Measurements from ENCODE around the gene FOXK2. TPM values are rescaled to one million over a fixed set of nuclear protein-coding genes. Genes with fewer than 3 reads are reported as not detected.

Gene FOXK2
- total and polyA plus RNA-seq, 2 of the 8 experiments (the other 6 are each of a cell fraction or from before 2014, with no cell fraction given) = 34.7 to 64.9 TPM

- Histone ChIP-seq H3K27ac (ENCODE audit: low read depth, low read length) (no peak overlapping the region), H4K91ac (replicated peaks; ENCODE audit: insufficient read length, low read length) (no peak overlapping the region), H2BK15ac (ENCODE audit: low read length) (no peak overlapping the region), H3K9ac (replicated peaks in 1 of 4; ENCODE audit: extremely low read depth in 1 of 4, low read depth in 3 of 4, low read length in 3 of 4) (no peak overlapping the region), H3K36me3 (ENCODE audit: control insufficient read depth in 2 of 4, insufficient read depth in 4 of 4, low read length in 3 of 4) (peaks cover 8 to 42% (median 23%) of the 10 kb centered on the region in 4 experiments; a peak in 7 of 8 replicates), H3K79me1 (ENCODE audit: low read depth, low read length) (peaks cover 16% of the 10 kb centered on the region), H2BK5ac (ENCODE audit: low read depth, low read length) (no peak overlapping the region), H3K14ac (ENCODE audit: insufficient read length) (no peak overlapping the region), H2AK5ac (ENCODE audit: low read depth, low read length) (no peak overlapping the region), H4K20me1 (replicated peaks in 1 of 2; ENCODE audit: control insufficient read depth in 1 of 2, insufficient read depth in 2 of 2, low read length in 2 of 2) (peaks cover 6 to 26% of the 10 kb centered on the region in 2 experiments), H4K5ac (ENCODE audit: insufficient read length, low read depth, low read length) (no peak overlapping the region), H2BK20ac (ENCODE audit: low read length) (no peak overlapping the region), H3K4me1 (replicated peaks in 1 of 4; ENCODE audit: control insufficient read depth in 3 of 4, insufficient read depth in 4 of 4, low read length in 3 of 4) (peaks cover 0 to 9% (median 5%) of the 10 kb centered on the region in 4 experiments; a peak in 5 of 7 replicates), H3K4me2 (ENCODE audit: insufficient read depth in 1 of 2, low read depth in 2 of 2, low read length in 2 of 2) (no peak overlapping the region), H2AFZ (ENCODE audit: low read length) (no peak overlapping the region), H3K18ac (ENCODE audit: extremely low read depth, low read length) (no peak overlapping the region), H3K79me2 (ENCODE audit: control insufficient read depth in 1 of 2, insufficient read depth in 2 of 2, low read length in 2 of 2) (peaks cover 0 to 5% of the 10 kb centered on the region in 2 experiments; a peak in 1 of 4 replicates), H3K4ac (replicated peaks; ENCODE audit: insufficient read length, low read depth, low read length) (no peak overlapping the region), H2BK120ac (replicated peaks; ENCODE audit: low read depth, low read length) (no peak overlapping the region), H3K56ac (replicated peaks; ENCODE audit: insufficient read length, low read depth, low read length) (no peak overlapping the region), H3K4me3 (ENCODE audit: extremely low read depth in 1 of 4, insufficient read depth in 2 of 4, low read depth in 3 of 4, low read length in 4 of 4) (no peak overlapping the region), H2BK12ac (ENCODE audit: low read depth, low read length) (no peak overlapping the region), H3K23me2 (ENCODE audit: low read depth, low read length) (0 out of 2 replicates have a peak, but pooled peaks cover 3% of the 10 kb centered on the region), H4K8ac (ENCODE audit: extremely low read depth, insufficient read depth, low read length) (no peak overlapping the region), H3K9me3 (ENCODE audit: insufficient read depth in 2 of 2, low read depth in 1 of 2, low read length in 1 of 2) (no peaks in the 10 kb centered on the region), H3K27me3 (replicated peaks in 1 of 4; ENCODE audit: control insufficient read depth in 3 of 4, extremely low read depth in 1 of 4, insufficient read depth in 3 of 4, low read length in 3 of 4) (no peaks in the 10 kb centered on the region), H3K23ac (ENCODE audit: insufficient read length) (no peak overlapping the region)
- DNase-seq (ENCODE audit: low read depth in 1 of 2, low spot score in 2 of 2) (no peak), FAIRE-seq (no peak)
- ChIA-PET POLR2A (ENCODE audit: partially characterized antibody) (interaction anchor here (0.7 to 1.4 kb wide), 2 partner anchors 10 to 34 kb away, joined by 3 to 6 read pairs; no protein-coding TSS in a partner anchor), CTCF (ENCODE audit: partially characterized antibody) (interaction anchor here (1.0 kb wide), 1 partner anchor 364 kb away, joined by 3 read pairs; no protein-coding TSS in a partner anchor)
- 95% methylated on average over 11 of the region's 11 CpGs; no CpG with 5 or more reads in 1 of the 2 experiments for WGBS, 2 experiments (ENCODE audit: extremely low coverage in 1 of 2, insufficient coverage in 1 of 2, insufficient read length in 1 of 2, insufficient replicate concordance in 2 of 2, low coverage in 1 of 2, low lambda C conversion rate in 2 of 2, missing lambda C conversion rate in 1 of 2)
- no peak for TF ChIP-seq TBP (IDR thresholded peaks at IDR 0.05; ENCODE audit: low read depth, low read length)
- TF ChIP-seq ATF2 (IDR thresholded peaks at IDR 0.05; ENCODE audit: low read length) = no peak
- no peak for TF ChIP-seq SAP30 (IDR thresholded peaks at IDR 0.05; ENCODE audit: insufficient read depth, insufficient replicate concordance, low read length)
- TF ChIP-seq CBX8 (IDR thresholded peaks at IDR 0.05; ENCODE audit: borderline replicate concordance, low read depth, low read length) = no peak
- TF ChIP-seq KDM4A (IDR thresholded peaks at IDR 0.05; ENCODE audit: low read depth, low read length, severe bottlenecking) = no peak
- no peak for TF ChIP-seq NRF1 (IDR thresholded peaks at IDR 0.05; ENCODE audit: low read depth, low read length)
- TF ChIP-seq GTF2F1 (IDR thresholded peaks at IDR 0.05; ENCODE audit: borderline replicate concordance, low read depth, low read length) = no peak
- no peak for TF ChIP-seq PHF8 (conservative IDR thresholded peaks at IDR 0.05; ENCODE audit: low read depth, low read length)
- TF ChIP-seq E2F6 (IDR thresholded peaks at IDR 0.05) = no peak
- no peak for TF ChIP-seq RBBP5 (IDR thresholded peaks at IDR 0.05; ENCODE audit: borderline replicate concordance, low read depth, low read length)
- no peak for TF ChIP-seq CEBPB (IDR thresholded peaks at IDR 0.05; ENCODE audit: low read depth, low read length)
Observed at GRCh38 chr17:82594571-82594970, 75.0 kb downstream of the FOXK2 start.
